GM12892 (cell line): ENCODE data around the gene FAM240A.

Experiments
- POLR2A ChIP-seq: IDR thresholded peaks from 2 replicates; pipeline ENCODE4 v1.6.1; 2011; ENCODE audit warnings: low read depth, low read length, control low read depth
- POLR2AphosphoS5 ChIP-seq: IDR thresholded peaks from 2 replicates; pipeline ENCODE4 v1.6.1; 2011; ENCODE audit warnings: low read depth, low read length, control low read depth

GRCh38 chr3:46609944-46610722 is 2.2 kb upstream of the FAM240A start:
- TF ChIP-seq POLR2AphosphoS5: no peak
- TF ChIP-seq POLR2A: no peak
